Heart left ventricle (tissue), 16 donors: ENCODE results near the gene RGS2. TPM values are rescaled to one million over a fixed set of nuclear protein-coding genes. Genes with fewer than 3 reads are reported as not detected.
A peak's percentile ranks its signal among the peaks of the same experiment; 100 is the strongest.

ENCODE experiments used
- ATAC-seq, 4 donors: fragments of 200-7000 bp; cut with Tn5 transposase; one replicate each; pipeline ENCODE4 v1.9.1; 2020 to 2022; ENCODE audit warnings: moderate library complexity in 4 of 4, mild to moderate bottlenecking in 3 of 4, moderate number of reproducible peaks in 1 of 4
- DNase-seq, 5 donors: peaks; one replicate each; pipeline ENCODE4 v3.0.0-alpha.2; 2020
- H3K27ac ChIP-seq, 12 donors: fragments of 200-600 bp; sonication (generic) in 4 of 12; one replicate each; pipeline versions ENCODE4 v1.5.0 to v1.8.0; 2016 to 2022; ENCODE audit warnings: mild to moderate bottlenecking in 2 of 12
- H3K27me3 ChIP-seq, 9 donors: fragments of 200-600 bp; sonication (generic) in 2 of 9; one replicate each; pipeline versions ENCODE4 v1.5.1 to v1.8.0; 2016 to 2022; ENCODE audit warnings: mild to moderate bottlenecking in 3 of 9
- H3K36me3 ChIP-seq, 9 donors: fragments of 200-600 bp; sonication (generic) in 2 of 9; one replicate each; pipeline versions ENCODE4 v1.5.0 to v1.8.0; 2018 to 2022; ENCODE audit warnings: mild to moderate bottlenecking in 2 of 9
- H3K4me1 ChIP-seq, 12 donors: fragments of 200-600 bp; sonication (generic) in 4 of 12; one replicate each; pipeline versions ENCODE4 v1.5.0 to v1.8.0; 2016 to 2022; ENCODE audit warnings: mild to moderate bottlenecking in 3 of 12
- H3K4me3 ChIP-seq, 12 donors: fragments of 200-600 bp; sonication (generic) in 4 of 12; one replicate each; pipeline versions ENCODE4 v1.5.0 to v1.8.0; 2017 to 2022; ENCODE audit warnings: mild to moderate bottlenecking in 9 of 12, moderate library complexity in 4 of 12
- H3K9me3 ChIP-seq, 12 donors: fragments of 200-600 bp; sonication (generic) in 4 of 12; one replicate each; pipeline versions ENCODE4 v1.5.0 to v1.8.0; 2016 to 2022; ENCODE audit warnings: mild to moderate bottlenecking in 1 of 12
- CTCF ChIP-seq, 12 donors: fragments of 200-600 bp; sonication (generic) in 4 of 12; IDR thresholded peaks; one replicate each; pipeline versions ENCODE4 v1.5.0 to v1.8.0; 2018 to 2022; ENCODE audit warnings: antibody characterized with exemption in 12 of 12, mild to moderate bottlenecking in 5 of 12
- POLR2A ChIP-seq, 2 donors: fragments of 450-650 bp; IDR thresholded peaks; one replicate each; pipeline ENCODE4 v1.6.1; 2017; ENCODE audit warnings: antibody characterized with exemption in 2 of 2, mild to moderate bottlenecking in 2 of 2, moderate library complexity in 2 of 2
- WGBS, 4 donors: extraction: QIAGEN DNeasy Blood & Tissue Kit in 2 of 4; methylation state at CpG; one replicate each; pipeline versions ENCODE4 v1.1.5 to v1.1.7; 2013 to 2018; 5-methylcytosine and 5-hydroxymethylcytosine counted together
- intact Hi-C, 10 donors: fragments of 100-400 bp; cut with DNase I; formaldehyde crosslinking; loops; one replicate each; pipeline versions ENCODE4 v1.11.1 to v1.14.2; 2022
- polyA plus RNA-seq, 2 donors: library from polyadenylated mRNA; stranded (reverse); fragments of 200-250 nt; gene quantifications; one replicate each; pipeline ENCODE4 v1.2.3, GENCODE V29; 2013
- total RNA-seq, 9 donors: library from RNA; depleted of rRNA in 2 of 9; stranded (reverse); fragments of >200 nt in 2 of 9; fragmentation: NEBNext Ultra II Directional in 3 of 9; extraction: Animal tissue kit (Norgen Biotek cat#: 25700) in 3 of 9; gene quantifications; one replicate each; pipeline versions ENCODE4 v1.1.0 to v1.2.4, GENCODE V29; 2016 to 2023
- donor health status: ischemic (EF 13 %, LVEDD 7.1; RV severe dilation, severe dysfunction).
- donor health status: healthy with polysubstance abuse.
- donor health status: DM: no; HTN: yes; CAD: no.
- donor health status: DM: no; HTN: no; CAD: no.
- donor health status: ischemic (EF 25% LVEDD 6.9; RV normal size, moderate dysfunction).
- donor health status: ischemic (EF 25% LVEDD 5.7; RV mildly dilated, moderate dysfunction).
- donor health status: healthy.
- donor health status: DM: yes; HTN: yes; CAD: no.
- donor health status: ischemic (EF 35%, LVEDD 5.7; RV mildly dilated, moderate dysfunction).
- donor health status: nonischemic (EF 11% LVEDD 7.7; RV severe dilation, severe dysfunction).
- donor health status: DM: yes; HTN: yes; CAD: no.
- donor health status: PGD.
- donor health status: ischemic (EF 29% LVEDD 5.4; RV normal size, mild dysfunction).
- donor health status: nonischemic (EF 23%, LVEDD 6.1; RV moderate dilation, normal function).

RGS2 gene
- total and polyA plus RNA-seq, 11 donors: 7.6 to 32.6 (median 12.7) TPM

GRCh38 chr1:192809307-192810252 is 741 bp downstream of the RGS2 start:
- Histone ChIP-seq H3K4me1 (peaks cover 0 to 49% (median 21%) of the 10 kb centered on the region in 12 donors), H3K4me3 (peak overlapping the region; percentile 12 to 89 (median 75)), H3K27me3 (no peaks in the 10 kb centered on the region), H3K36me3 (peaks cover 0 to 23% (median 10%) of the 10 kb centered on the region in 9 donors), H3K9me3 (no peaks in the 10 kb centered on the region), H3K27ac (peak overlapping the region in 11 of 12 donors; percentile 69 to 93 (median 86))
- ATAC-seq (peak; percentile 4 to 19 (median 16)), DNase-seq (peak in 3 of 5 donors; percentile 28 to 37 (median 35))
- intact Hi-C loops: loop anchor here (2.0 to 10.0 kb wide), 17 partner anchors 68 to 335 kb away; partner anchors contain the start of genes CDC73 (in 4 of the 10) and GLRX2 (in 1 of the 10)
- WGBS, 4 donors: 19 to 25% (median 21%) methylated on average over 25 of the region's 25 CpGs
- TF ChIP-seq POLR2A (IDR thresholded peaks at IDR 0.05) (no peak), CTCF (IDR thresholded peaks at IDR 0.05) (no peak)

DNA sequence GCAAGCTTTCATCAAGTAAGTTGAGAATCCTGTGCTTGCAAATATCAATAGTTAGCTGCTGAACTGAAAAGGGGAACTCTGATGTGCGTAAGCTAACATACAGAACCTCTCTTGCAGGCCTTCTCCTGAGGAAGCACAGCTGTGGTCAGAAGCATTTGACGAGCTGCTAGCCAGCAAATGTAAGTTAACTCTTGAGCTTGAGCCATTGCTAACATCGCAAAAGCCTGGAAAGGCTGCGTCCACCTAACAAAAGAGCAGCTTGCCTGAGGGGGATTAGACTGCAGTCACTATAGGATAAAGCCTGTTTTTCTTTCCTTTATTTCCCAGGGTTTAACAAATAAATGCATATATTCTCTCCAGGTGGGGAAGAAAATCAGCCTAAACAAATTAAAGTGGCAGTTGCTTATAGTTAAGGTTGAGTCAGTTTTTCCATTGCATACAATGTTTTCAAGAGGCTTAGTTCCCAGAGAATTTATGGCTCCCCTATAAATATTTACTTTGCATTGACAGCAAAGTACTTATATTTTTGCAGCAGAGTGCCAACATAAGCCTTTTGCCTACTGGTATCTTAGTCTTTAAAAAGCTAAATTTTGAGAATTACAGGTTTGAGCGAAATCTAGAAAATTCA is 1.5 kb downstream of the RGS2 start:
- TF ChIP-seq CTCF (IDR thresholded peaks at IDR 0.05) (no peak), POLR2A (IDR thresholded peaks at IDR 0.05) (no peak)
- H3K27me3 ChIP-seq: no peaks in the 10 kb centered on the region
- H3K27ac ChIP-seq: peak overlapping the region in 7 of 12 donors; percentile 83 to 93 (median 89)
- peaks cover 0 to 23% (median 10%) of the 10 kb centered on the region in 9 donors for H3K36me3 ChIP-seq
- no peak for ATAC-seq
- DNase-seq: peak in 2 of 5 donors; percentile 28 to 30
- intact Hi-C loops: loop anchor here in 2 of 10 donors (5.0 kb wide), 2 partner anchors 207 to 333 kb away; no protein-coding TSS in a partner anchor
- WGBS, 4 donors: 66 to 74% (median 73%) methylated on average over 5 of the region's 5 CpGs
- peak overlapping the region in 11 of 12 donors; percentile 60 to 89 (median 75) for H3K4me3 ChIP-seq
- no peaks in the 10 kb centered on the region for H3K9me3 ChIP-seq
- peaks cover 0 to 49% (median 21%) of the 10 kb centered on the region in 12 donors for H3K4me1 ChIP-seq

GRCh38 chr1:192811006-192811405 is 2.2 kb downstream of the RGS2 start:
- peak overlapping the region in 6 of 12 donors; percentile 67 to 89 (median 80) for H3K4me3 ChIP-seq

More at GRCh38 chr1:192811006-192811405, 2.2 kb downstream of the RGS2 start:
- DNase-seq: no peak
- TF ChIP-seq CTCF (IDR thresholded peaks at IDR 0.05): no peak
- TF ChIP-seq POLR2A (IDR thresholded peaks at IDR 0.05): no peak
- WGBS, 4 donors: 79 to 90% (median 83%) methylated on average over 3 of the region's 3 CpGs
- H3K27ac ChIP-seq: peak overlapping the region in 3 of 12 donors; percentile 89 to 93 (median 91)
- ATAC-seq: no peak
- peaks cover 0 to 23% (median 10%) of the 10 kb centered on the region in 9 donors for H3K36me3 ChIP-seq
- H3K9me3 ChIP-seq: no peaks in the 10 kb centered on the region
- H3K4me1 ChIP-seq: peaks cover 0 to 48% (median 21%) of the 10 kb centered on the region in 12 donors
- H3K27me3 ChIP-seq: no peaks in the 10 kb centered on the region
- intact Hi-C loops: loop anchor here in 2 of 10 donors (5.0 kb wide), 2 partner anchors 206 to 334 kb away; no protein-coding TSS in a partner anchor
